ENCODE results near the gene MYO18B.

GRCh38 chr22:25695146-25695545 is 46.8 kb upstream of the MYO18B start:
- no peak for TF ChIP-seq CTCF (IDR thresholded peaks at IDR 0.05)
- no peak for TF ChIP-seq EP300 (IDR thresholded peaks at IDR 0.05)
- TF ChIP-seq POLR2AphosphoS5 (IDR thresholded peaks at IDR 0.05): no peak

Data from esophagus muscularis mucosa (tissue), 4 donors.